Measurements from ENCODE around the gene BCLAF1. TPM values are rescaled to one million over a fixed set of nuclear protein-coding genes. Genes with fewer than 3 reads are reported as not detected.

The BCLAF1 gene
- total and polyA plus RNA-seq, 2 experiments from 2014 or later = 133 to 151 TPM

- no peaks in the 10 kb centered on the region for H3K27me3 ChIP-seq (ENCODE audit: insufficient read depth)
- TF ChIP-seq REST (IDR thresholded peaks at IDR 0.05; ENCODE audit: unreplicated experiment) (no peak), EZH2phosphoT487 (IDR thresholded peaks at IDR 0.05; ENCODE audit: unreplicated experiment) (no peak), ZNF462 (CRISPR knock-in tag; IDR thresholded peaks at IDR 0.05) (no peak), ZNF114 (CRISPR knock-in tag; IDR thresholded peaks at IDR 0.05) (no peak), JUNB (IDR thresholded peaks at IDR 0.05; ENCODE audit: unreplicated experiment) (no peak), CTCF (conservative IDR thresholded peaks at IDR 0.05; ENCODE audit: low read depth in 2 of 2) (no peak), NANOG (IDR thresholded peaks at IDR 0.05; ENCODE audit: borderline replicate concordance) (no peak), ZNF331 (CRISPR knock-in tag; IDR thresholded peaks at IDR 0.05; ENCODE audit: low read depth) (no peak), EZH2 (IDR thresholded peaks at IDR 0.05; ENCODE audit: low read depth, unreplicated experiment) (no peak), STAT1 (IDR thresholded peaks at IDR 0.05; ENCODE audit: unreplicated experiment) (no peak), POLR2AphosphoS5 (IDR thresholded peaks at IDR 0.05; ENCODE audit: low read depth) (no peak), CREB1 (CRISPR knock-in tag; IDR thresholded peaks at IDR 0.05; ENCODE audit: low read depth) (no peak), ETS1 (IDR thresholded peaks at IDR 0.05) (no peak)
- no peaks in the 10 kb centered on the region for H3K9me2 ChIP-seq (ENCODE audit: insufficient read depth)
- no peaks in the 10 kb centered on the region for H3K36me3 ChIP-seq (ENCODE audit: insufficient read depth)
- H4K20me1 ChIP-seq (replicated peaks; ENCODE audit: insufficient read depth) = no peaks in the 10 kb centered on the region
- no peak overlapping the region for H3K27ac Mint-ChIP-seq
- H3K9me3 Mint-ChIP-seq = no peaks in the 10 kb centered on the region
- no peak overlapping the region for H3K4me2 ChIP-seq
- ATAC-seq (no peak), DNase-seq (ENCODE audit: low spot score) (no peak)
- no peaks in the 10 kb centered on the region for H3K4me1 ChIP-seq (ENCODE audit: insufficient read depth)
- no peaks in the 10 kb centered on the region for H3K4me1 Mint-ChIP-seq
- no peaks in the 10 kb centered on the region for H3F3A ChIP-seq (replicated peaks; ENCODE audit: low read depth)
- H3K4me3 Mint-ChIP-seq = no peak overlapping the region
- peaks cover 2% of the 10 kb centered on the region for H3K27me3 Mint-ChIP-seq (ENCODE audit: insufficient read depth, low read depth, poor library complexity)
- H3K36me3 Mint-ChIP-seq (ENCODE audit: low read depth) = no peaks in the 10 kb centered on the region
- H3K27ac ChIP-seq (ENCODE audit: low read depth) = no peak overlapping the region
- no peak overlapping the region for H3K4me3 ChIP-seq
- H3K79me2 ChIP-seq (replicated peaks; ENCODE audit: insufficient read depth) = no peaks in the 10 kb centered on the region
- no peak overlapping the region for H2AFZ ChIP-seq
Measured at GRCh38 chr6:136210398-136211165, 79.1 kb downstream of the BCLAF1 start.

Data from GM23338 (cell line).